ENCODE measurements around the gene ALB.

DNA sequence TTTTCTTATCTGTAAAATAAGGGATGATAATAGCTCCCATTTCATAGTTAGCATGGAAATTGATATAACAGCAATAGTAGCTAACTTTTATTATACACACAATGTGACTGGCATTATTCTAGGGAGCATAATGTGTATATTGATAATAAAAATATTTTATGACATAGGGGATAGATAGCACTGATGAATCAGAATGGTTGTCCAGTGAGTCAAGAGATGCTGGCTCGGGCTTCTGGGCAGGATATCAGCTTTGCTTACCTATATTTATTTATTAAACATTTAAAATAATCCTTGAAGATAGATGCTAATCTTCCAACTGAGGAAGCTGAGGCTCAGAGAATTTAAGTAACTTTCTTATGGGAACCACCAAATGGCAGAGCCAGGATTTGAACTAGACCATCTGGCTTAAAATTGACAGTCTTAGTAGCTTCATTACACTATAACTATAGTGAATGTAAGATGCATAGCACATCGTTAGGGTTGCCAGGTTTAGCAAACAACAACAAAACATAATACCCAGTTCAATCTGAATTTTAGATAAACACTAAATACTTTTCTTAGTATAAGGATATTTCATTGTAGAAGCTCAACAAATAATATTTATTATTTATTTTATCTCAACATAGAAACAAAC lies 34.6 kb downstream of the ALB start:
- TF ChIP-seq POLR2AphosphoS5 (IDR thresholded peaks at IDR 0.05; ENCODE audit: low read depth, low read length), result no peak
- TF ChIP-seq POLR2A (IDR thresholded peaks at IDR 0.05; ENCODE audit: low read depth, low read length), result no peak
